ENCODE data around the gene DAPK2.

Gene DAPK2

DNA sequence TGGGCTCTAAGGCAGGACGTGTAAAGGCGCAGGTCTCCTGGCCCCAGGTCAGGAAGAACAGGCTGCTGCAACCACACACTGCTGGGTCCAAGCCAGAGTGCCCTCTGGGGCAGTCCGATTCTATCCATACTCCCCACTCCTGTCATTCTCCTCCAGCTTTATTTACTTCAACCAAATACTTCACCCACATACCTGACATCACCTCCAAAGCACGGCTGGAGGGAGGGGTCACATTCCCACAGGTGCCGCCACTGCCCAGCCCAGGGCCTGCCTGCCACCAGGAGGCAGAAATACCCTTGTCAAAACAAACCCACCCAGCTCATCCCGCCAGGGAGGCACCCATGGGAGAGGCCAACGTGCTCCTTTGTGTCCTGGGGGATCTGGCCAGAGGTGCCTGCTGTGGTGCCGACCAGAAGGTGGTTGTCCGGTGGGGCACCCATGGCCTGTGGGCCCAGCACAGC, 100.4 kb downstream of the DAPK2 start:
- Histone ChIP-seq H3K9ac (ENCODE audit: insufficient read length) (no peak overlapping the region), H3K4me3 (no peak overlapping the region), H3K27ac (no peak overlapping the region), H3K36me3 (ENCODE audit: insufficient read depth, low read length) (no peaks in the 10 kb centered on the region), H3K9me3 (ENCODE audit: low read depth, low read length) (no peaks in the 10 kb centered on the region)
- no peak for DNase-seq (ENCODE audit: low read depth, low spot score)
- TF ChIP-seq POLR2AphosphoS5 (IDR thresholded peaks at IDR 0.05; ENCODE audit: borderline replicate concordance, low read depth, low read length) (no peak), EZH2 (IDR thresholded peaks at IDR 0.05) (no peak), FOXP2 (optimal IDR thresholded peaks at IDR 0.05; ENCODE audit: control extremely low read depth, extremely low read length, insufficient read depth) (no peak)

DNA sequence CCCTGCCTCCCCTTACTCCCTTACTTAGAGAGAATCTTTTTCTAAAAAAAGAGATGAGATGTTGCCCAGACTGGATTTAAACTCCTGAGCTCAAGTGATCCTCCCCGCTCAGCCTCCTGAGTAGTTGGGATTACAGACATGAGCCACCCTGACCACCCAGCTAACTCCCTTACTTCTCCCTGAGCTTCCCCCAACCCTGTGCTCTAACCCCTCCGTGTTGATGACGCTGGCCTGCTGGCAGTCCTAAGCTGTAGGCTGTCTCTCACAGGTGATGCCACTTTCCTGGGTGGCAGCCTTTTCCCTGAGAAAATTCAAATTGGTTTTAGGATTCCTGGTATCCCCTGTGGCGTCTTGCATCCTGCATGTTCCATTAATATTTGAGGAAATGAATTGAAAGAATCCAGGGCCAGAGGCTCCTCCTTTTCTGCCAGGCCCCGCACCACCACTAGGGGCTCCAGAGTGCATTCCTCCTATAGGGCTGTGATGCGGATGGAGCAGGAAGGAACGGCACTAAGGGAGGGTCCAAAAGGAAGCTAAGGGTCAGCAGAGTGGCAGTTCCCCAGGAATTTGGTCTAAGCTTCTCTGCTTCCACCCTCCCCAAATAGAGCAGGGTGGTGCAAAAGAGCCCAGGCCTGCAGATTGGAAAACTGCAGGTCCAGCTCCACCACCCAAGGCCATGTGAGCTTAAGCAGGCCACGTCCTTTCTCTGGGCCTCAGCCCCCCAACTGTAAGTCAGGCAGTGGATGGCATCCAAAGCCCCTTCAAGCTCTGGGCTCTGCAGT, 101.1 kb downstream of the DAPK2 start:
- DNase-seq (ENCODE audit: low read depth, low spot score): no peak
- no peak overlapping the region for H3K27ac ChIP-seq
- TF ChIP-seq FOXP2 (optimal IDR thresholded peaks at IDR 0.05; ENCODE audit: control extremely low read depth, extremely low read length, insufficient read depth) (no peak), POLR2AphosphoS5 (IDR thresholded peaks at IDR 0.05; ENCODE audit: borderline replicate concordance, low read depth, low read length) (no peak), EZH2 (IDR thresholded peaks at IDR 0.05) (no peak)
- H3K4me3 ChIP-seq: no peak overlapping the region
- H3K36me3 ChIP-seq (ENCODE audit: insufficient read depth, low read length): no peaks in the 10 kb centered on the region
- H3K9me3 ChIP-seq (ENCODE audit: low read depth, low read length): no peaks in the 10 kb centered on the region
- H3K9ac ChIP-seq (ENCODE audit: insufficient read length): no peak overlapping the region

DNA sequence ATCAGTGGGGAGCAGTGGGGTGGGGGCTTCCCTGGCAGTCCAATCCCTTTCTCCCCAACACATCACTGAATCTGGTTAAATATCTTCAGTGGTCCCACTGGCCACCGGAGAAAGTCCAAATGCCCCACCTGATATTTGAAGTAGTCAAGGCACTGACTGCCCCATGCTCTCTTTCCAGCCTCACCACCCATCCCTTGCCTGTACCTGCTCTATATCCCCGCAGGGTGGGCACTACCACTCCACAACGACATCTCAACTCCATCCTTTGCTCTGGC, 101.7 kb downstream of the DAPK2 start:
- no peaks in the 10 kb centered on the region for H3K9me3 ChIP-seq (ENCODE audit: low read depth, low read length)
- no peak overlapping the region for H3K4me3 ChIP-seq
- H3K36me3 ChIP-seq (ENCODE audit: insufficient read depth, low read length): no peaks in the 10 kb centered on the region
- H3K27ac ChIP-seq: no peak overlapping the region
- no peak for DNase-seq (ENCODE audit: low read depth, low spot score)
- TF ChIP-seq POLR2AphosphoS5 (IDR thresholded peaks at IDR 0.05; ENCODE audit: borderline replicate concordance, low read depth, low read length) (no peak), FOXP2 (optimal IDR thresholded peaks at IDR 0.05; ENCODE audit: control extremely low read depth, extremely low read length, insufficient read depth) (no peak), EZH2 (IDR thresholded peaks at IDR 0.05) (no peak)
- no peak overlapping the region for H3K9ac ChIP-seq (ENCODE audit: insufficient read length)

DNA sequence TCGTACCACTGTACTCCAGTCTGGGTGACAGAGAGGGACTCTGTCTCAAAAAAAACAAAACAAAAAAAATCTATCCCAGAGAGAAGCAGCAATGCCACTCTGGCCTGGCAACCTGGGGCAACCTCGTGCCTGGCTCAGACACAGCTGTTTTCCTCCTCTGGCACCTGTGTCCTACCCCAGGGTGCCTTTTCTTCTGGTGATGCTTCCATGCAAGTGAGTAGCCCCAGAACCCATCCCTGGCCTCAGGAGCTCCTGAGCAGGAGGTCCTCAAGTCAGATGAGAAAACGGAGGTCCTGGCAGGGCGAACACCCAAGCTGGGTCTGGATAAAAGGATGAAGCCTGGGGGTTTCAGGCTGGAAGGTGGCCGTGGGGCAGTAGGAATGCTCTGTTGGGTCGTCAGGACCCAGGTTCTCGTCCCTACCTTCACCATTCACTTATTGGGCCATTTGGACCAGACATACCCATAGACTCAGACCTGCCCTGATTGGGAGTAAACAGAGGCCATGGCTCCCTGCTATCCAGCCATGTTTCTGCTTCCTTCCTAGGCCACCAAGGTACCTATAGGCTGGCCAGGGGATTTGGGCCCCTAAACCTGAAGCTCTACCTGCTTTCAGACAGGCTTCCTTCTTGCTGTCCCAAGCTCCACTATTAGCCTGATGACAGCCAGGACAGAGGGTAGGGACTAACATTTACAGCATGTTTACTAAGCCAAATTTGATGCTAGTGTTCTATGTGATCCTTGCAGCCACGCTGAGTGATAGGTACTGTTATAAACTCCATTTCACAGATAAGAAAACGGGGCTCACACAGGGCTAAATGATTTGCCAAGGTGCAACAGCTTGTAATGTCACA, 102.2 kb downstream of the DAPK2 start:
- H3K9ac ChIP-seq (ENCODE audit: insufficient read length): no peak overlapping the region
- no peak for DNase-seq (ENCODE audit: low read depth, low spot score)
- no peak overlapping the region for H3K4me3 ChIP-seq
- H3K36me3 ChIP-seq (ENCODE audit: insufficient read depth, low read length): no peaks in the 10 kb centered on the region
- no peaks in the 10 kb centered on the region for H3K9me3 ChIP-seq (ENCODE audit: low read depth, low read length)
- no peak overlapping the region for H3K27ac ChIP-seq
- no peak for TF ChIP-seq FOXP2 (optimal IDR thresholded peaks at IDR 0.05; ENCODE audit: control extremely low read depth, extremely low read length, insufficient read depth)

DNA sequence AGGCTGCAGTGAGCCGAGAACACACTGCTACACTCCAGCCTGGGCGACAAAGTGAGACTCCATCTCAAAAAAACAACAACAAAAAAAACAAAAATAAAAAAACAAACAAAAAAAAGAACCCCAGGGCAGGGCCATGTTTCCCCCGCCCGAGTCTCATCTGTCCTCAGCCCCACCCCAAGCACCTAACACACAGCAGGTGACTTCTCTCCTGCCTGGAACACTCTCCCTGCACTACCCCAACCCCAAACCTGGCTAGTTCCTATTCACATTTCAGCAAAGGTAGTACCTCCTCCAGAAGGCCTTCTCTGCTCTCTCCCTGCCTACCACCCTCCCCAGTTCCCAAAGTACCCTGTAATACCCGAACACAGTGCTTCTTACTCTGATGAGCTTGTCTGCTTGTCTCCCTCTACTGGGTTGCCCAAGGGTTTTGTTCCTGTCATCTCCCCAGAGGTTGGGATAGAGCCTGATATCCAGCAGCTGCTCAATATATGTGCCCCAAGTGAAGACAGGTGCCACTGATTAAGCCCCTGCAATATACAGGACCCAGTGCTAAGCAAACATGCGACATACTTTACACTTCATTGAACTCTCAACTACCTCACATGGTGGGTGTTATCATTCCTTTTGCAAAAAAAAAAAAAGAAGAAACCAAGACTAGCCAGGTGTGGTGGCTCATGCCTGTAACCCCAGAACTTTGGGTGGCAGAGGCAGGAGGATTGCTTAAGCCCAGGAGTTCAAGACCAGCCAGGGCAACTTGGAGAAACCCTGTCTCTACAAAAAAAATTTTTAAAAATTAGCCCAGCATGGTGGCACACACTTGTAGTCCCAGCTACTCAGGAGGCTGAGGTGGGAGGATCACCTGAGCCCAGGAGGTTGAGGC, 103.6 kb downstream of the DAPK2 start:
- no peak overlapping the region for H3K9ac ChIP-seq (ENCODE audit: insufficient read length)
- TF ChIP-seq FOXP2 (optimal IDR thresholded peaks at IDR 0.05; ENCODE audit: control extremely low read depth, extremely low read length, insufficient read depth) (no peak), EZH2 (IDR thresholded peaks at IDR 0.05) (no peak), POLR2AphosphoS5 (IDR thresholded peaks at IDR 0.05; ENCODE audit: borderline replicate concordance, low read depth, low read length) (no peak)
- H3K9me3 ChIP-seq (ENCODE audit: low read depth, low read length): no peaks in the 10 kb centered on the region
- H3K4me3 ChIP-seq: no peak overlapping the region
- H3K27ac ChIP-seq: no peak overlapping the region
- no peaks in the 10 kb centered on the region for H3K36me3 ChIP-seq (ENCODE audit: insufficient read depth, low read length)
- DNase-seq (ENCODE audit: low read depth, low spot score): no peak

DNA sequence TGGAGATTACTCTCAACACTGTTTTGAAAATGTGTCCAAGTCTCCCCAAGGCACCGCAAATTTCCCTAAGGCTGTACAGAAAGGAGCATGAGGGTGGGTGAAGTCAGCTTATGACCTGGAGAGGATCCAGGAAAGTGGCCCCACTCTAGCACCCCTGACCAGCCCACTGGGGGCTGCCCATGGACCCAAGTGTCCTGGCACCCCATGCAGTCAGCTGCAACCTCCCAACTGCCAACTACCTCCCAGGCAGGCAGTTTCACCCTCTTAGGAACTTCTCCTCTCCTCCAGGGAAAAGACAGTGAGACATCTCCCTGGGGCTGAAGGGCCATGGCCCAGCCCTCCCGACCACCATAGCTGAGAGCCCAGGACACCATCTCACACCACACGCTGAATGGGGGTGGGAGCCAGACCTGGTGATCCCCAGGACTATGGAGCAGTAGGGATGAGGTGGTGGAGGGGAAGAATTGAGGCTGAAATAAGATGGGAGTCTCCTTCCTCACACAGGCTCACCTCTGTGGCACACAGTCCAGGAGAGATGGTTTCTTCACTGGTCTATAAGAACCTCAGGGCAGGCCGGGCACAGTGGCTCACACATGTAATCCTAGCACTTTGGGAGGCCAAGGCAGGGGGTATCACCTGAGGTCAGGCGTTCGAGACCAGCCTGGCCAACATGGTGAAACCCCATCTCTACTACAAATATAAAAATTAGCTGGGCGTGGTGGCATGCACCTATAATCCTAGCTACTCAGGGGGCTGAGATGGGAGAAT, 104.4 kb downstream of the DAPK2 start:
- Histone ChIP-seq H3K9me3 (ENCODE audit: low read depth, low read length) (no peaks in the 10 kb centered on the region), H3K36me3 (ENCODE audit: insufficient read depth, low read length) (no peaks in the 10 kb centered on the region), H3K9ac (ENCODE audit: insufficient read length) (no peak overlapping the region), H3K4me3 (no peak overlapping the region), H3K27ac (no peak overlapping the region)
- TF ChIP-seq FOXP2 (optimal IDR thresholded peaks at IDR 0.05; ENCODE audit: control extremely low read depth, extremely low read length, insufficient read depth) (no peak), EZH2 (IDR thresholded peaks at IDR 0.05) (no peak), POLR2AphosphoS5 (IDR thresholded peaks at IDR 0.05; ENCODE audit: borderline replicate concordance, low read depth, low read length) (no peak)
- DNase-seq (ENCODE audit: low read depth, low spot score): no peak

DNA sequence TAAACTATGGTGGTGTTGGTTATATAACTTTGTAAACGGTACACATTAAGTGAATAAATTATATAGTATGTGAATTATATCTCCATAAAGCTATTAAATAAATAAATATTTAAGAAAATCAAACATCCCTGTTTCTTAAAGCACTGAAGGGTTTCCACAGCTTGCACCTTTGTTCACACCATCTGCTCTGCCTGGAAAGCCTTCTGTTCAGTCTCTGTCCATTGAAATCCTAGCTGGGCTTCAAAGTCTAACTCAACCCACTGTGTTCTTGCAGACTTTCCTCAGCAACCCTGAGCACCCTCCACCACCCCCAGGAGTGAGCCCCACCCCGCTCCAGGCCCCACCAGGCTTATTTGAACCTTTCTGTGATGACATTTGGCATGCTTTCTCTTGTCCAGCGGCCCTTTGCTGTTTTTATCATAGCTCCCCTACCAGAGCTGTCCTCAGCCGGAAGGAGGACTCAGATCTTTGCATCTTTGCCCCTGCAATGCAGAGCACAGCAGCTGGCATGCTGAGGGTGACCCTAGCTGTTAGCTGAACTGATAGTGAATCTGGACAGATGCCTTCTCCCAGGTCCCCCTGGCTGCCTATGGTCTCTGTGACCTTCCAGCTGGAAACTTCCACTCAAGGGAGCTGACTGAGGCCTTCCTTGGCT, 105.2 kb downstream of the DAPK2 start:
- H3K9me3 ChIP-seq (ENCODE audit: low read depth, low read length): no peaks in the 10 kb centered on the region
- H3K9ac ChIP-seq (ENCODE audit: insufficient read length): no peak overlapping the region
- no peak for DNase-seq (ENCODE audit: low read depth, low spot score)
- TF ChIP-seq POLR2AphosphoS5 (IDR thresholded peaks at IDR 0.05; ENCODE audit: borderline replicate concordance, low read depth, low read length) (no peak), FOXP2 (optimal IDR thresholded peaks at IDR 0.05; ENCODE audit: control extremely low read depth, extremely low read length, insufficient read depth) (no peak), EZH2 (IDR thresholded peaks at IDR 0.05) (no peak)
- no peak overlapping the region for H3K4me3 ChIP-seq
- no peaks in the 10 kb centered on the region for H3K36me3 ChIP-seq (ENCODE audit: insufficient read depth, low read length)
- H3K27ac ChIP-seq: no peak overlapping the region
